K562 (cell line): ENCODE data around the gene PPP1R13B. TPM values are rescaled to one million over a fixed set of nuclear protein-coding genes. Genes with fewer than 3 reads are reported as not detected.

Experiments used
- ATAC-seq: fragments of 200-7000 bp; cut with Tn5 transposase; 3 replicates; pipeline ENCODE4 v1.9.1; 2020; ENCODE audit warnings: moderate library complexity
- BruUV-seq: library from RNA; stranded (reverse); fragments of 400-500 nt; replicated peaks from 2 replicates; lab custom pipeline; 2021; lab: Mats Ljungman, UMichigan
- CTCF ChIA-PET: fragments of 300-600 bp; formaldehyde crosslinking; extraction: SDS; loops from one replicate; lab custom pipeline; 2021; ENCODE audit warnings: low intra/inter-chr PET ratio; lab: Yijun Ruan, JAX
- POLR2A ChIA-PET: fragments of 300-600, 350-650 bp; sonication (Branson Sonifier 250); formaldehyde crosslinking; extraction: SDS; loops from one replicate; lab custom pipeline; 2021; ENCODE audit warnings: antibody characterized with exemption, inconsistent platforms; lab: Yijun Ruan, JAX
- DNase-seq, 4 experiments: peaks; one replicate each; pipeline versions ENCODE4 v3.0.0 to v3.0.0-alpha.2; 2011 to 2018; ENCODE audit warnings: low spot score in 3 of 4, mixed read lengths in 3 of 4; ENCODE audit errors: extremely low read depth in 1 of 4
- FAIRE-seq: peaks from 2 replicates; lab custom pipeline; 2011; peaks lifted over from hg19 to GRCh38; lab: Jason Lieb, UNC
- H2AFZ ChIP-seq: 2 replicates; pipeline ENCODE4 v1.6.0; 2011; ENCODE audit warnings: low read depth, low read length, control low read depth, inconsistent platforms
- H3K27ac ChIP-seq: fragments of 200-600 bp; 3 replicates; pipeline ENCODE4 v1.8.0; 2011; ENCODE audit warnings: low read depth, mild to moderate bottlenecking, control low read depth, inconsistent platforms, low read length, moderate library complexity, mixed read lengths; ENCODE audit errors: extremely low read depth
- H3K27me3 ChIP-seq, 2 experiments: fragments of 300-600 bp in 1 of 2; 2 replicates in 1 of 2; 3 replicates in 1 of 2; pipeline versions ENCODE4 v1.6.0 to v1.8.0; 2011; ENCODE audit warnings: inconsistent platforms in 2 of 2, low read length in 2 of 2, mild to moderate bottlenecking in 1 of 2, mixed read lengths in 1 of 2, moderate library complexity in 1 of 2; ENCODE audit not compliant: control insufficient read depth in 2 of 2, insufficient read depth in 2 of 2
- H3K36me3 ChIP-seq: fragments of 300-600 bp; 3 replicates; pipeline ENCODE4 v1.8.0; 2011; ENCODE audit warnings: mild to moderate bottlenecking, low read length, inconsistent platforms; ENCODE audit not compliant: control insufficient read depth, insufficient read depth
- H3K4me1 ChIP-seq, 2 experiments: fragments of 200-600 bp in 1 of 2; replicated peaks in 1 of 2; 2 replicates in 1 of 2; 3 replicates in 1 of 2; pipeline versions ENCODE4 v1.5.1 to v1.8.0; 2011; ENCODE audit warnings: inconsistent platforms in 2 of 2, low read length in 2 of 2, mild to moderate bottlenecking in 1 of 2, mixed read lengths in 1 of 2, moderate library complexity in 1 of 2; ENCODE audit not compliant: control insufficient read depth in 2 of 2, insufficient read depth in 2 of 2
- H3K4me2 ChIP-seq: 2 replicates; pipeline ENCODE4 v1.6.1; 2011; ENCODE audit warnings: low read length, control low read depth, inconsistent platforms, mixed read lengths; ENCODE audit not compliant: insufficient read depth
- H3K4me3 ChIP-seq: fragments of 200-600 bp; sonication (generic), shearing (Covaris generic); 2 replicates; pipeline ENCODE4 v1.5.1; 2016; ENCODE audit warnings: control low read depth, inconsistent platforms
- H3K79me2 ChIP-seq: fragments of 200-600 bp; 3 replicates; pipeline ENCODE4 v1.8.0; 2011; ENCODE audit warnings: low read length, inconsistent platforms; ENCODE audit not compliant: control insufficient read depth, insufficient read depth
- H3K9ac ChIP-seq, 2 experiments: 2 replicates each; pipeline versions ENCODE4 v1.6.0 to v1.6.1; 2011; ENCODE audit warnings: low read depth in 2 of 2, low read length in 2 of 2, control low read depth in 1 of 2, inconsistent platforms in 1 of 2, mild to moderate bottlenecking in 1 of 2, mixed read lengths in 1 of 2; ENCODE audit not compliant: insufficient read depth in 1 of 2
- H3K9me1 ChIP-seq: one replicate; pipeline ENCODE4 v1.6.0; 2011; ENCODE audit warnings: inconsistent platforms, mild to moderate bottlenecking, low read length, moderate library complexity; ENCODE audit not compliant: control insufficient read depth, insufficient read depth
- H3K9me3 ChIP-seq: replicated peaks from 2 replicates; pipeline ENCODE4 v1.5.1; 2011; ENCODE audit warnings: low read depth, low read length, inconsistent platforms; ENCODE audit not compliant: control insufficient read depth, insufficient read depth
- H4K20me1 ChIP-seq: replicated peaks from 2 replicates; pipeline ENCODE4 v1.6.1; 2011; ENCODE audit warnings: low read length, inconsistent platforms, mixed read lengths; ENCODE audit not compliant: control insufficient read depth, insufficient read depth
- ARID1B ChIP-seq: fragments of 450-650 bp; IDR thresholded peaks from 2 replicates; pipeline ENCODE4 v1.6.1; 2016; ENCODE audit warnings: antibody characterized with exemption, mild to moderate bottlenecking, inconsistent platforms
- CCAR2 ChIP-seq: fragments of 200-400 bp; formaldehyde crosslinking; IDR thresholded peaks from 2 replicates; pipeline ENCODE4 v1.6.1; 2017; ENCODE audit warnings: mild to moderate bottlenecking, low read depth, low read length
- FOXP1 ChIP-seq: sonication (generic); formaldehyde crosslinking; IDR thresholded peaks from 2 replicates; pipeline ENCODE4 v1.8.0; 2022; ENCODE audit warnings: mild to moderate bottlenecking, missing genetic modification reagents
- FUS ChIP-seq: fragments of 200-400 bp; formaldehyde crosslinking; optimal IDR thresholded peaks from 2 replicates; pipeline ENCODE3; 2017; ENCODE audit warnings: low read depth, low read length
- KLF10 ChIP-seq: fragments of 250-450 bp; sonication (Bioruptor Pico); IDR thresholded peaks from 2 replicates; pipeline ENCODE4 v1.6.1; 2021; ENCODE audit warnings: matching md5 sums
- NFXL1 ChIP-seq: fragments of 450-650 bp; formaldehyde crosslinking; IDR thresholded peaks from 2 replicates; pipeline ENCODE4 v1.4.0; 2021; ENCODE audit warnings: mild to moderate bottlenecking
- POLR2G ChIP-seq: fragments of 200-400 bp; formaldehyde crosslinking; IDR thresholded peaks from 2 replicates; pipeline ENCODE4 v1.6.1; 2017; ENCODE audit warnings: low read depth, mild to moderate bottlenecking, antibody characterized with exemption, low read length, moderate library complexity
- RBFOX2 ChIP-seq: fragments of 200-400 bp; formaldehyde crosslinking; IDR thresholded peaks from 2 replicates; pipeline ENCODE4 v1.6.1; 2017; ENCODE audit warnings: low read depth, mild to moderate bottlenecking, low read length, moderate library complexity
- RUNX1 ChIP-seq: sonication (generic); IDR thresholded peaks from 2 replicates; pipeline ENCODE4 v1.6.1; 2016; ENCODE audit warnings: antibody characterized with exemption, low read depth
- ZBTB17 ChIP-seq: fragments of 450-650 bp; formaldehyde crosslinking; IDR thresholded peaks from 2 replicates; pipeline ENCODE4 v1.4.0; 2020; ENCODE audit warnings: mild to moderate bottlenecking
- ZNF436 ChIP-seq: fragments of 250-450, 450-650 bp; sonication (Bioruptor Pico); formaldehyde crosslinking; IDR thresholded peaks from 2 replicates; pipeline ENCODE4 v1.7.0; 2020; ENCODE audit warnings: mild to moderate bottlenecking
- ZNF707 ChIP-seq: fragments of 250-450 bp; sonication (Bioruptor Pico); conservative IDR thresholded peaks from 2 replicates; pipeline ENCODE4 v1.8.0; 2022; ENCODE audit warnings: inconsistent platforms, mild to moderate bottlenecking, moderate library complexity
- WGBS: fragments of 100-300 bp; shearing (Covaris generic); methylation state at CpG from one replicate; pipeline ENCODE4 v1.1.6; 2016; ENCODE audit warnings: low coverage, mixed read lengths; ENCODE audit not compliant: insufficient coverage; ENCODE audit errors: missing lambda C conversion rate; 5-methylcytosine and 5-hydroxymethylcytosine counted together
- in situ Hi-C: fragments of 300-500 bp; cut with MboI; formaldehyde crosslinking; loops from 4 replicates; pipeline ENCODE4 v1.15.0; 2018; ENCODE audit warnings: inconsistent platforms, mixed read lengths
- intact Hi-C: fragments of 100-400 bp; cut with micrococcal nuclease; formaldehyde crosslinking; loops from 2 replicates; pipeline ENCODE4 v1.14.2; 2022
- polyA plus RNA-seq, 8 experiments: library from polyadenylated mRNA; depleted of rRNA in 4 of 8; stranded (reverse) in 5 of 8; unstranded in 3 of 8; fragments of >200 nt; fragmentation: Nextera tagmentation in 2 of 8; fragmentation: Illumina TruSeq in 1 of 8; extraction: Ambion mirVana in 2 of 8; extraction: Trizol in 1 of 8; gene quantifications; 2 replicates each; pipeline versions ENCODE4 v1.2.1 to v1.2.3, GENCODE V29; 2011 to 2014; ENCODE audit warnings: inconsistent platforms in 1 of 8, missing spikeins in 1 of 8
- total RNA-seq, 7 experiments: library from RNA; depleted of rRNA in 6 of 7; stranded (reverse); fragments of >200 nt in 6 of 7; fragmentation: Illumina TruSeq in 2 of 7; extraction: Trizol in 2 of 7; gene quantifications; 2 replicates each; pipeline versions ENCODE4 v1.2.1 to v1.2.3, GENCODE V29; 2011 to 2021; ENCODE audit warnings: low replicate concordance in 1 of 7
- TF ChIP-seq, protein P1 (sequence below): sonication (generic); formaldehyde crosslinking; IDR thresholded peaks from 2 replicates; pipeline ENCODE4 v1.8.0; 2022; ENCODE audit warnings: missing genetic modification reagents, mild to moderate bottlenecking, moderate library complexity, borderline replicate concordance
- TF ChIP-seq, protein P2 (sequence below): fragments of 250-450 bp; sonication (Bioruptor Pico); IDR thresholded peaks from 2 replicates; pipeline ENCODE4 v1.8.0; 2021; ENCODE audit warnings: moderate library complexity, mild to moderate bottlenecking, inconsistent platforms

Gene PPP1R13B
- total and polyA plus RNA-seq, 9 of the 15 experiments (the other 6 are each of a cell fraction or from before 2014, with no cell fraction given): 0.03 to 1.7 (median 0.15) TPM

DNA sequence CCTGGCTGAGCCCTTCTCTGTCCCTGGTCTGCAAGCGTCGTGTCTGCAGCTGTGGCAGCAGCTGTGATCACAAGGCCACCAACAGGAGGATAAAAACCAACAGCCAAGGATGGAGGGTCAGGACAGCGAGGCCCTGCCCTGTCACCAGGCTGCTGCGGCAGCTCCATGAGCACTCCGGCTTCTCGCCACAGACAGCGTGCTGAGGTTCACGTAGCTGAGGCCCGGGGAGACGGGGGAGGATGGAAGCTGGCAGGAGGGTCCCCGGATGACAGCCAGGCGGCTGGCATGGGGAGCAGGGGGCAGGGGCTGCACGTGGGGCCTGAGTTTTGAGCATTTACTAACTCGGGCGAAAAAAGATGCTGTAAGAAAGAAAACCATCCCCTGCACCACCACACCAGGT is 137.6 kb downstream of the PPP1R13B start:
- Histone ChIP-seq H4K20me1 (no peaks in the 10 kb centered on the region), H3K4me3 (no peak overlapping the region), H3K36me3 (peaks cover 84% of the 10 kb centered on the region; the same call in 2 of the 3 replicates), H3K9me3 (no peaks in the 10 kb centered on the region), H2AFZ (no peak overlapping the region), H3K79me2 (peaks cover 26% of the 10 kb centered on the region), H3K9me1 (no peaks in the 10 kb centered on the region), H3K4me2 (no peak overlapping the region), H3K27ac (no peak overlapping the region), H3K9ac (no peak overlapping the region), H3K4me1 (peaks cover 11 to 46% of the 10 kb centered on the region in 2 experiments; a peak in 4 of 5 replicates), H3K27me3 (no peaks in the 10 kb centered on the region)
- DNase-seq: no peak
- POLR2A ChIA-PET: no interaction called here
- TF ChIP-seq ZBTB17 (CRISPR knock-in tag): no peak
- TF ChIP-seq ZNF436 (CRISPR knock-in tag): no peak
- TF ChIP-seq FUS: no peak
- TF ChIP-seq NFXL1 (CRISPR knock-in tag): no peak
- TF ChIP-seq CCAR2: no peak
- TF ChIP-seq FOXP1 (CRISPR knock-in tag): no peak
- TF ChIP-seq ZNF707 (CRISPR knock-in tag): no peak
- TF ChIP-seq RBFOX2: 0 out of 2 replicates have a peak, but pooled peaks have one; percentile 12
- TF ChIP-seq, protein P1, sequence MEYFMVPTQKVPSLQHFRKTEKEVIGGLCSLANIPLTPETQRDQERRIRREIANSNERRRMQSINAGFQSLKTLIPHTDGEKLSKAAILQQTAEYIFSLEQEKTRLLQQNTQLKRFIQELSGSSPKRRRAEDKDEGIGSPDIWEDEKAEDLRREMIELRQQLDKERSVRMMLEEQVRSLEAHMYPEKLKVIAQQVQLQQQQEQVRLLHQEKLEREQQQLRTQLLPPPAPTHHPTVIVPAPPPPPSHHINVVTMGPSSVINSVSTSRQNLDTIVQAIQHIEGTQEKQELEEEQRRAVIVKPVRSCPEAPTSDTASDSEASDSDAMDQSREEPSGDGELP: no peak
- TF ChIP-seq POLR2G: peak; percentile 60; the same call in 1 of the 2 replicates
- TF ChIP-seq ARID1B: no peak
- TF ChIP-seq, protein P2, sequence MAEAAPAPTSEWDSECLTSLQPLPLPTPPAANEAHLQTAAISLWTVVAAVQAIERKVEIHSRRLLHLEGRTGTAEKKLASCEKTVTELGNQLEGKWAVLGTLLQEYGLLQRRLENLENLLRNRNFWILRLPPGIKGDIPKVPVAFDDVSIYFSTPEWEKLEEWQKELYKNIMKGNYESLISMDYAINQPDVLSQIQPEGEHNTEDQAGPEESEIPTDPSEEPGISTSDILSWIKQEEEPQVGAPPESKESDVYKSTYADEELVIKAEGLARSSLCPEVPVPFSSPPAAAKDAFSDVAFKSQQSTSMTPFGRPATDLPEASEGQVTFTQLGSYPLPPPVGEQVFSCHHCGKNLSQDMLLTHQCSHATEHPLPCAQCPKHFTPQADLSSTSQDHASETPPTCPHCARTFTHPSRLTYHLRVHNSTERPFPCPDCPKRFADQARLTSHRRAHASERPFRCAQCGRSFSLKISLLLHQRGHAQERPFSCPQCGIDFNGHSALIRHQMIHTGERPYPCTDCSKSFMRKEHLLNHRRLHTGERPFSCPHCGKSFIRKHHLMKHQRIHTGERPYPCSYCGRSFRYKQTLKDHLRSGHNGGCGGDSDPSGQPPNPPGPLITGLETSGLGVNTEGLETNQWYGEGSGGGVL (CRISPR knock-in tag): no peak
- TF ChIP-seq KLF10 (CRISPR knock-in tag): no peak
- no peak for TF ChIP-seq RUNX1
- in situ Hi-C loops: no loop called here
- no peak for FAIRE-seq
- no peak for ATAC-seq
- 97% methylated on average over 4 of the region's 15 CpGs for WGBS
- no TSS peak for BruUV-seq
- CTCF ChIA-PET: no interaction called here
- intact Hi-C loops: no loop called here
